B cell (primary cell): ENCODE data around the gene RFT1. TPM values are rescaled to one million over a fixed set of nuclear protein-coding genes. Genes with fewer than 3 reads are reported as not detected.

Experiments
- ATAC-seq: fragments of 200-7000 bp; cut with Tn5 transposase; one replicate; pipeline ENCODE4 v1.10.0; 2021; ENCODE audit warnings: low read depth, mild to moderate bottlenecking, moderate number of reproducible peaks, moderate library complexity
- CTCF ChIA-PET: fragments of 350-600 bp; sonication (Branson Sonifier 250); formaldehyde crosslinking; loops from one replicate; lab custom pipeline; 2021; ENCODE audit warnings: antibody characterized with exemption, inconsistent platforms; lab: Charles Lee
- POLR2A ChIA-PET: fragments of 350-600 bp; sonication (Branson Sonifier 250); formaldehyde crosslinking; loops from one replicate; lab custom pipeline; 2021; ENCODE audit warnings: antibody characterized with exemption; lab: Charles Lee
- DNase-seq: peaks from one replicate; pipeline ENCODE4 v3.0.0; 2013
- H2AFZ ChIP-seq: 2 replicates; pipeline ENCODE4 v1.6.1; 2012; ENCODE audit warnings: mild to moderate bottlenecking, low read depth, low read length; ENCODE audit not compliant: insufficient read depth, poor library complexity, severe bottlenecking
- H3K27ac ChIP-seq, 2 donors: 1 replicate in 1 of 2; 2 replicates in 1 of 2; pipeline ENCODE4 v1.5.1; 2012 to 2013; ENCODE audit warnings: low read length in 2 of 2, mild to moderate bottlenecking in 2 of 2, moderate library complexity in 1 of 2
- H3K27me3 ChIP-seq, 4 experiments: fragments of 200-600 bp in 1 of 4; sonication (generic) in 1 of 4; replicated peaks in 1 of 4; 1 replicate in 2 of 4; 2 replicates in 2 of 4; pipeline versions ENCODE4 v1.6.1 to v1.7.0; 2013 to 2016; ENCODE audit warnings: low read length in 3 of 4, mild to moderate bottlenecking in 2 of 4, mixed read lengths in 1 of 4, moderate library complexity in 1 of 4; ENCODE audit not compliant: insufficient read depth in 4 of 4, control insufficient read depth in 3 of 4; ENCODE audit errors: control extremely low read depth in 1 of 4
- H3K36me3 ChIP-seq, 2 experiments: replicated peaks in 1 of 2; 1 replicate in 1 of 2; 2 replicates in 1 of 2; pipeline versions ENCODE4 v1.6.1 to v1.7.1; 2013; ENCODE audit warnings: low read length in 1 of 2; ENCODE audit not compliant: insufficient read depth in 2 of 2, control insufficient read depth in 1 of 2; ENCODE audit errors: control extremely low read depth in 1 of 2, extremely low read depth in 1 of 2
- H3K4me1 ChIP-seq, 2 donors: fragments of 200-600 bp in 1 of 2; sonication (generic) in 1 of 2; 1 replicate in 1 of 2; 2 replicates in 1 of 2; pipeline versions ENCODE4 v1.5.1 to v1.6.1; 2013 to 2017; ENCODE audit warnings: low read length in 2 of 2; ENCODE audit not compliant: control insufficient read depth in 2 of 2, insufficient read depth in 2 of 2
- H3K4me2 ChIP-seq: replicated peaks from 2 replicates; pipeline ENCODE3; 2012; ENCODE audit warnings: mild to moderate bottlenecking, low read depth, low read length; ENCODE audit not compliant: poor library complexity, severe bottlenecking
- H3K4me3 ChIP-seq, 5 experiments: fragments of 200-600 bp in 1 of 5; sonication (generic) in 1 of 5; 1 replicate in 3 of 5; 2 replicates in 2 of 5; pipeline versions ENCODE4 v1.5.1 to v1.7.0; 2011 to 2016; ENCODE audit warnings: low read length in 4 of 5, mild to moderate bottlenecking in 4 of 5, low read depth in 2 of 5, control low read depth in 1 of 5, moderate library complexity in 1 of 5; ENCODE audit not compliant: insufficient read depth in 1 of 5; ENCODE audit errors: control extremely low read depth in 1 of 5, extremely low read depth in 1 of 5
- H3K79me2 ChIP-seq: fragments of 200-600 bp; sonication (generic); one replicate; pipeline ENCODE4 v1.6.0; 2016; ENCODE audit warnings: low read length; ENCODE audit not compliant: control insufficient read depth, insufficient read depth
- H3K9ac ChIP-seq: fragments of 200-600 bp; sonication (generic); 2 replicates; pipeline ENCODE4 v1.6.1; 2017; ENCODE audit warnings: mild to moderate bottlenecking, low read length, moderate library complexity
- H3K9me3 ChIP-seq, 3 donors: one replicate each; pipeline versions ENCODE4 v1.6.1 to v1.7.1; 2013; ENCODE audit warnings: low read length in 2 of 3; ENCODE audit not compliant: control insufficient read depth in 2 of 3, insufficient read depth in 1 of 3; ENCODE audit errors: control extremely low read depth in 1 of 3
- H4K20me1 ChIP-seq: 2 replicates; pipeline ENCODE4 v1.6.0; 2012; ENCODE audit warnings: mild to moderate bottlenecking, low read length; ENCODE audit not compliant: insufficient read depth, control insufficient read depth, poor library complexity, severe bottlenecking
- H3K27ac Mint-ChIP-seq: one replicate; pipeline ENCODE4 v1.8.0; 2021; ENCODE audit warnings: mixed read lengths
- H3K27me3 Mint-ChIP-seq: one replicate; pipeline ENCODE4 v1.8.0; 2021; ENCODE audit warnings: mixed read lengths
- H3K4me1 Mint-ChIP-seq: one replicate; pipeline ENCODE4 v1.8.0; 2021; ENCODE audit warnings: mixed read lengths
- H3K4me3 Mint-ChIP-seq: one replicate; pipeline ENCODE4 v1.8.0; 2021; ENCODE audit warnings: mixed read lengths
- H3K9me3 Mint-ChIP-seq: one replicate; pipeline ENCODE4 v1.8.0; 2022; ENCODE audit warnings: mixed read lengths; ENCODE audit not compliant: insufficient read depth
- CTCF ChIP-seq: fragments of 200-600 bp; IDR thresholded peaks from one replicate; pipeline ENCODE4 v1.8.0; 2022; ENCODE audit warnings: antibody characterized with exemption, mild to moderate bottlenecking
- EZH2 ChIP-seq: IDR thresholded peaks from 2 replicates; pipeline ENCODE4 v1.6.1; 2012; ENCODE audit warnings: borderline replicate concordance, low read depth, mild to moderate bottlenecking, moderate library complexity, low read length; ENCODE audit not compliant: insufficient read depth, poor library complexity, severe bottlenecking
- WGBS: methylation state at CpG from one replicate; pipeline ENCODE4 v1.1.5; 2013; ENCODE audit warnings: missing lambda C conversion rate; ENCODE audit not compliant: insufficient coverage; 5-methylcytosine and 5-hydroxymethylcytosine counted together
- intact Hi-C: fragments of 100-400 bp; cut with micrococcal nuclease; formaldehyde crosslinking; loops from one replicate; pipeline ENCODE4 v1.10.0; 2022
- polyA plus RNA-seq: library from polyadenylated mRNA; depleted of rRNA; stranded (reverse); fragments of >200 nt; gene quantifications from 2 replicates; pipeline ENCODE4 v1.2.3, GENCODE V29; 2012
- total RNA-seq, 2 donors: library from RNA; stranded (reverse); fragments of 120-200 nt in 1 of 2; gene quantifications; 1 replicate in 1 of 2; 2 replicates in 1 of 2; pipeline versions ENCODE4 v1.2.3 to v1.2.4, GENCODE V29; 2013 to 2022

RFT1 gene
- total and polyA plus RNA-seq, 2 donors (not counting 1 experiment from before 2014, with no cell fraction given): 12.1 to 28.9 TPM

GRCh38 chr3:53109891-53110771 is 20.1 kb downstream of the RFT1 start:
- Histone ChIP-seq H3K79me2 (peaks cover 7% of the 10 kb centered on the region), H3K9ac (no peak overlapping the region), H3K4me3 (no peak overlapping the region), H3K27me3 (no peaks in the 10 kb centered on the region), H3K27ac (no peak overlapping the region), H3K4me2 (no peak overlapping the region), H3K36me3 (peaks cover 2 to 52% of the 10 kb centered on the region in 2 experiments), H4K20me1 (no peaks in the 10 kb centered on the region), H3K9me3 (no peaks in the 10 kb centered on the region), H2AFZ (no peak overlapping the region), H3K4me1 (no peaks in the 10 kb centered on the region)
- CTCF ChIA-PET: interaction anchor here (0.6 to 17.4 kb wide), 5 partner anchors 13 to 1823 kb away, joined by 4 to 262 read pairs (median 5); no protein-coding TSS in a partner anchor
- ATAC-seq: no peak
- Mint-ChIP-seq H3K27ac (no peak overlapping the region), H3K4me3 (no peak overlapping the region), H3K27me3 (no peaks in the 10 kb centered on the region), H3K4me1 (no peaks in the 10 kb centered on the region), H3K9me3 (no peaks in the 10 kb centered on the region)
- POLR2A ChIA-PET: interaction anchor here (0.9 kb wide), 1 partner anchor 48 kb away, joined by 3 read pairs; no protein-coding TSS in a partner anchor
- whole genome bisulfite sequencing: 63% methylated on average over 6 of the region's 12 CpGs
- intact Hi-C loops: loop anchor here (5.0 kb wide), 1 partner anchor 142 kb away; no protein-coding TSS in a partner anchor
- DNase-seq: no peak
- TF ChIP-seq EZH2 (no peak), CTCF (no peak)

GRCh38 chr3:53109190-53109589 is 21.0 kb downstream of the RFT1 start:
- Histone ChIP-seq H3K9me3 (no peaks in the 10 kb centered on the region), H2AFZ (no peak overlapping the region), H3K79me2 (peaks cover 7% of the 10 kb centered on the region), H3K9ac (no peak overlapping the region), H4K20me1 (no peaks in the 10 kb centered on the region), H3K4me3 (no peak overlapping the region), H3K4me2 (no peak overlapping the region), H3K4me1 (no peaks in the 10 kb centered on the region), H3K36me3 (peaks cover 2 to 50% of the 10 kb centered on the region in 2 experiments), H3K27me3 (no peaks in the 10 kb centered on the region), H3K27ac (no peak overlapping the region)
- POLR2A ChIA-PET: interaction anchor here (0.9 kb wide), 1 partner anchor 49 kb away, joined by 3 read pairs; no protein-coding TSS in a partner anchor
- no peak for DNase-seq
- Mint-ChIP-seq H3K27ac (no peak overlapping the region), H3K4me3 (no peak overlapping the region), H3K27me3 (no peaks in the 10 kb centered on the region), H3K4me1 (no peaks in the 10 kb centered on the region), H3K9me3 (no peaks in the 10 kb centered on the region)
- intact Hi-C loops: no loop called here
- WGBS: 100% methylated on average over 1 of the region's 1 CpG
- ATAC-seq: no peak
- CTCF ChIA-PET: interaction anchor here (0.9 to 17.4 kb wide), 3 partner anchors 11 to 89 kb away, joined by 4 to 262 read pairs (median 5); no protein-coding TSS in a partner anchor
- TF ChIP-seq EZH2: no peak
- TF ChIP-seq CTCF: no peak
